ENCODE data around the gene EPHA4.

GRCh38 chr2:221461901-221462300, 110.2 kb downstream of the EPHA4 start:
- TF ChIP-seq, protein P1, sequence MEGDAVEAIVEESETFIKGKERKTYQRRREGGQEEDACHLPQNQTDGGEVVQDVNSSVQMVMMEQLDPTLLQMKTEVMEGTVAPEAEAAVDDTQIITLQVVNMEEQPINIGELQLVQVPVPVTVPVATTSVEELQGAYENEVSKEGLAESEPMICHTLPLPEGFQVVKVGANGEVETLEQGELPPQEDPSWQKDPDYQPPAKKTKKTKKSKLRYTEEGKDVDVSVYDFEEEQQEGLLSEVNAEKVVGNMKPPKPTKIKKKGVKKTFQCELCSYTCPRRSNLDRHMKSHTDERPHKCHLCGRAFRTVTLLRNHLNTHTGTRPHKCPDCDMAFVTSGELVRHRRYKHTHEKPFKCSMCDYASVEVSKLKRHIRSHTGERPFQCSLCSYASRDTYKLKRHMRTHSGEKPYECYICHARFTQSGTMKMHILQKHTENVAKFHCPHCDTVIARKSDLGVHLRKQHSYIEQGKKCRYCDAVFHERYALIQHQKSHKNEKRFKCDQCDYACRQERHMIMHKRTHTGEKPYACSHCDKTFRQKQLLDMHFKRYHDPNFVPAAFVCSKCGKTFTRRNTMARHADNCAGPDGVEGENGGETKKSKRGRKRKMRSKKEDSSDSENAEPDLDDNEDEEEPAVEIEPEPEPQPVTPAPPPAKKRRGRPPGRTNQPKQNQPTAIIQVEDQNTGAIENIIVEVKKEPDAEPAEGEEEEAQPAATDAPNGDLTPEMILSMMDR (IDR thresholded peaks at IDR 0.05; ENCODE audit: borderline replicate concordance, extremely low read depth, low read length, poor library complexity, severe bottlenecking) = no peak
- TF ChIP-seq EZH2 (IDR thresholded peaks at IDR 0.05; ENCODE audit: borderline replicate concordance, low read depth, low read length, severe bottlenecking) = no peak
